Vagina (tissue), 2 donors: ENCODE measurements around the gene MEGF8.

ENCODE experiments used
- CTCF ChIP-seq, 3 experiments: fragments of 450-650 bp in 2 of 3; fragments of 200-600 bp in 1 of 3; sonication (generic) in 1 of 3; IDR thresholded peaks; one replicate each; pipeline ENCODE4 v1.5.1; 2017 to 2019; ENCODE audit warnings: antibody characterized with exemption in 3 of 3, mild to moderate bottlenecking in 2 of 3, moderate library complexity in 2 of 3
- POLR2A ChIP-seq, 2 donors: fragments of 450-650 bp; IDR thresholded peaks; one replicate each; pipeline ENCODE4 v1.6.1; 2017; ENCODE audit warnings: antibody characterized with exemption in 2 of 2, mild to moderate bottlenecking in 2 of 2, moderate library complexity in 2 of 2
- POLR2AphosphoS5 ChIP-seq, 2 donors: sonication (generic); formaldehyde crosslinking; IDR thresholded peaks; one replicate each; pipeline ENCODE4 v1.9.0; 2017; ENCODE audit warnings: antibody characterized with exemption in 2 of 2, mild to moderate bottlenecking in 2 of 2, low read depth in 1 of 2; ENCODE audit not compliant: insufficient read depth in 1 of 2

- TF ChIP-seq CTCF (IDR thresholded peaks at IDR 0.05) (no peak), POLR2A (IDR thresholded peaks at IDR 0.05) (no peak), POLR2AphosphoS5 (IDR thresholded peaks at IDR 0.05; ENCODE audit: insufficient read depth in 1 of 2, low read depth in 1 of 2) (no peak)
Observed at GRCh38 chr19:42294471-42295137, 30.8 kb upstream of the MEGF8 start.
